Measurements from ENCODE around the gene PTPRN.

- TF ChIP-seq POLR2AphosphoS5 (IDR thresholded peaks at IDR 0.05; ENCODE audit: insufficient read depth, low read depth, low read length), result no peak
- no peak for TF ChIP-seq POLR2A (IDR thresholded peaks at IDR 0.05; ENCODE audit: low read depth, low read length)
- TF ChIP-seq, protein P1, sequence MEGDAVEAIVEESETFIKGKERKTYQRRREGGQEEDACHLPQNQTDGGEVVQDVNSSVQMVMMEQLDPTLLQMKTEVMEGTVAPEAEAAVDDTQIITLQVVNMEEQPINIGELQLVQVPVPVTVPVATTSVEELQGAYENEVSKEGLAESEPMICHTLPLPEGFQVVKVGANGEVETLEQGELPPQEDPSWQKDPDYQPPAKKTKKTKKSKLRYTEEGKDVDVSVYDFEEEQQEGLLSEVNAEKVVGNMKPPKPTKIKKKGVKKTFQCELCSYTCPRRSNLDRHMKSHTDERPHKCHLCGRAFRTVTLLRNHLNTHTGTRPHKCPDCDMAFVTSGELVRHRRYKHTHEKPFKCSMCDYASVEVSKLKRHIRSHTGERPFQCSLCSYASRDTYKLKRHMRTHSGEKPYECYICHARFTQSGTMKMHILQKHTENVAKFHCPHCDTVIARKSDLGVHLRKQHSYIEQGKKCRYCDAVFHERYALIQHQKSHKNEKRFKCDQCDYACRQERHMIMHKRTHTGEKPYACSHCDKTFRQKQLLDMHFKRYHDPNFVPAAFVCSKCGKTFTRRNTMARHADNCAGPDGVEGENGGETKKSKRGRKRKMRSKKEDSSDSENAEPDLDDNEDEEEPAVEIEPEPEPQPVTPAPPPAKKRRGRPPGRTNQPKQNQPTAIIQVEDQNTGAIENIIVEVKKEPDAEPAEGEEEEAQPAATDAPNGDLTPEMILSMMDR (IDR thresholded peaks at IDR 0.05; ENCODE audit: extremely low read depth in 1 of 2, insufficient read depth in 1 of 2, low read depth in 1 of 2, low read length in 2 of 2), result no peak
- no peak for TF ChIP-seq GATA2 (IDR thresholded peaks at IDR 0.05; ENCODE audit: insufficient read depth, insufficient read length, low read depth, low read length)
- no peak for TF ChIP-seq MYC (IDR thresholded peaks at IDR 0.05; ENCODE audit: low read depth, low read length)
- TF ChIP-seq EZH2 (IDR thresholded peaks at IDR 0.05; ENCODE audit: borderline replicate concordance, low read depth, low read length, severe bottlenecking), result no peak
Measured at GRCh38 chr2:219309278-219309677, at the start of gene PTPRN.

Data from endothelial cell of umbilical vein (primary cell).